WTC11 (cell line): ENCODE results near the gene PPP1R14D. TPM values are rescaled to one million over a fixed set of nuclear protein-coding genes. Genes with fewer than 3 reads are reported as not detected.

ENCODE experiments used
- ATAC-seq: fragments of 200-7000 bp; cut with Tn5 transposase; 2 replicates; pipeline ENCODE4 v1.10.0; 2021; ENCODE audit warnings: mild to moderate bottlenecking, moderate library complexity
- CTCF ChIA-PET: fragments of 300-600 bp; sonication (Branson Sonifier 250); formaldehyde crosslinking; loops from one replicate; lab custom pipeline; 2021; ENCODE audit warnings: antibody characterized with exemption; lab: Charles Lee
- POLR2A ChIA-PET: fragments of 350-600 bp; sonication (Branson Sonifier 250); formaldehyde crosslinking; loops from one replicate; lab custom pipeline; 2021; ENCODE audit warnings: antibody characterized with exemption; lab: Charles Lee
- DNase-seq: peaks from one replicate; pipeline ENCODE4 v3.0.0; 2021; ENCODE audit warnings: low spot score
- H3K27ac Mint-ChIP-seq: 2 replicates; pipeline ENCODE4 v1.8.0; 2021; ENCODE audit warnings: mixed read lengths
- H3K27me3 Mint-ChIP-seq: 2 replicates; pipeline ENCODE4 v1.8.0; 2021; ENCODE audit warnings: low read depth, mild to moderate bottlenecking, moderate library complexity, mixed read lengths
- H3K36me3 Mint-ChIP-seq: 2 replicates; pipeline ENCODE4 v1.8.0; 2021; ENCODE audit warnings: mixed read lengths
- H3K4me1 Mint-ChIP-seq: 2 replicates; pipeline ENCODE4 v1.8.0; 2022; ENCODE audit warnings: mixed read lengths
- H3K4me3 Mint-ChIP-seq: 2 replicates; pipeline ENCODE4 v1.8.0; 2021; ENCODE audit warnings: mild to moderate bottlenecking, moderate library complexity, mixed read lengths
- H3K9me3 Mint-ChIP-seq: 2 replicates; pipeline ENCODE4 v1.8.0; 2021; ENCODE audit warnings: mixed read lengths
- NFYB ChIP-seq: sonication (generic); formaldehyde crosslinking; conservative IDR thresholded peaks from 2 replicates; pipeline ENCODE4 v1.8.0; 2022; ENCODE audit warnings: low read depth, missing genetic modification reagents
- NR1H2 ChIP-seq: sonication (generic); formaldehyde crosslinking; IDR thresholded peaks from 2 replicates; pipeline ENCODE4 v1.9.0; 2021; ENCODE audit warnings: mild to moderate bottlenecking, moderate library complexity, missing genetic modification reagents
- SMAD4 ChIP-seq: sonication (generic); formaldehyde crosslinking; IDR thresholded peaks from 2 replicates; pipeline ENCODE4 v1.8.0; 2022; ENCODE audit warnings: mild to moderate bottlenecking, missing genetic modification reagents
- ZNF416 ChIP-seq: fragments of 250-450 bp; sonication (Bioruptor Pico); IDR thresholded peaks from 2 replicates; pipeline ENCODE4 v1.9.0; 2021; ENCODE audit warnings: mild to moderate bottlenecking, inconsistent platforms
- total RNA-seq: library from RNA; stranded (reverse); gene quantifications from 3 replicates; pipeline ENCODE4 v1.2.3, GENCODE V29; 2021
- TF ChIP-seq, protein P1 (sequence below): sonication (generic); formaldehyde crosslinking; IDR thresholded peaks from 2 replicates; pipeline ENCODE4 v1.8.0; 2023; ENCODE audit warnings: missing genetic modification reagents, mild to moderate bottlenecking, borderline replicate concordance
- TF ChIP-seq, protein P2 (sequence below): fragments of 250-450 bp; sonication (Bioruptor Pico); IDR thresholded peaks from 2 replicates; pipeline ENCODE4 v1.9.0; 2021; ENCODE audit warnings: mild to moderate bottlenecking
- TF ChIP-seq, protein P3 (sequence below): sonication (generic); formaldehyde crosslinking; IDR thresholded peaks from 2 replicates; pipeline ENCODE4 v1.8.1; 2022; ENCODE audit warnings: missing genetic modification reagents, borderline replicate concordance
- TF ChIP-seq, protein P4 (sequence below): sonication (generic); formaldehyde crosslinking; IDR thresholded peaks from 2 replicates; pipeline ENCODE4 v1.8.1; 2022; ENCODE audit warnings: mild to moderate bottlenecking, missing genetic modification reagents, moderate library complexity, borderline replicate concordance
- TF ChIP-seq, protein P5 (sequence below): sonication (generic); formaldehyde crosslinking; IDR thresholded peaks from 2 replicates; pipeline ENCODE4 v1.8.0; 2023; ENCODE audit warnings: mild to moderate bottlenecking, missing genetic modification reagents
- TF ChIP-seq, protein P6 (sequence below): sonication (generic); formaldehyde crosslinking; IDR thresholded peaks from 2 replicates; pipeline ENCODE4 v1.8.0; 2022; ENCODE audit warnings: mild to moderate bottlenecking, missing genetic modification reagents
- TF ChIP-seq, protein P7 (sequence below): sonication (generic); formaldehyde crosslinking; IDR thresholded peaks from 2 replicates; pipeline ENCODE4 v1.8.0; 2022; ENCODE audit warnings: missing genetic modification reagents

PPP1R14D gene
- total RNA-seq, 1 experiment from 2014 or later, result not detected

DNA sequence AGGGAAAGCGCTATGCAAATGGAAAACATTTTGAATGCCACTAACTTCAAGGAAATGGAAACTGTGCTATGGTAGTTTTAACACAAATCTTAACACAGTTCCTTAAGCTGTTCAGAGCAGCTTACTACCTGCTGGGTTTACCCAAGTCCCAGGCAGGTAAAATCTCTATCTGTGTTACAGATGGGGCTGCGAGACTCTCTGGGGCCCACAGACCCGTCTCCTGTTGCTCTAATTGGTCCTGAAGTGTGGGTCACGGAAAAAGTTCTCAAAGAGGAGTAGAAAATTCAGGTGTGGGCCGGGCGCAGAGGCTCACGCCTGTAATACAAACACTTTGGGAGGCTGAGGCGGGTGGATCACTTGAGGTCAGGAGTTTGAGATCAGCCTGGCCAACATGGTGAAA, 38.5 kb downstream of the PPP1R14D start (continued):
- TF ChIP-seq, protein P1, sequence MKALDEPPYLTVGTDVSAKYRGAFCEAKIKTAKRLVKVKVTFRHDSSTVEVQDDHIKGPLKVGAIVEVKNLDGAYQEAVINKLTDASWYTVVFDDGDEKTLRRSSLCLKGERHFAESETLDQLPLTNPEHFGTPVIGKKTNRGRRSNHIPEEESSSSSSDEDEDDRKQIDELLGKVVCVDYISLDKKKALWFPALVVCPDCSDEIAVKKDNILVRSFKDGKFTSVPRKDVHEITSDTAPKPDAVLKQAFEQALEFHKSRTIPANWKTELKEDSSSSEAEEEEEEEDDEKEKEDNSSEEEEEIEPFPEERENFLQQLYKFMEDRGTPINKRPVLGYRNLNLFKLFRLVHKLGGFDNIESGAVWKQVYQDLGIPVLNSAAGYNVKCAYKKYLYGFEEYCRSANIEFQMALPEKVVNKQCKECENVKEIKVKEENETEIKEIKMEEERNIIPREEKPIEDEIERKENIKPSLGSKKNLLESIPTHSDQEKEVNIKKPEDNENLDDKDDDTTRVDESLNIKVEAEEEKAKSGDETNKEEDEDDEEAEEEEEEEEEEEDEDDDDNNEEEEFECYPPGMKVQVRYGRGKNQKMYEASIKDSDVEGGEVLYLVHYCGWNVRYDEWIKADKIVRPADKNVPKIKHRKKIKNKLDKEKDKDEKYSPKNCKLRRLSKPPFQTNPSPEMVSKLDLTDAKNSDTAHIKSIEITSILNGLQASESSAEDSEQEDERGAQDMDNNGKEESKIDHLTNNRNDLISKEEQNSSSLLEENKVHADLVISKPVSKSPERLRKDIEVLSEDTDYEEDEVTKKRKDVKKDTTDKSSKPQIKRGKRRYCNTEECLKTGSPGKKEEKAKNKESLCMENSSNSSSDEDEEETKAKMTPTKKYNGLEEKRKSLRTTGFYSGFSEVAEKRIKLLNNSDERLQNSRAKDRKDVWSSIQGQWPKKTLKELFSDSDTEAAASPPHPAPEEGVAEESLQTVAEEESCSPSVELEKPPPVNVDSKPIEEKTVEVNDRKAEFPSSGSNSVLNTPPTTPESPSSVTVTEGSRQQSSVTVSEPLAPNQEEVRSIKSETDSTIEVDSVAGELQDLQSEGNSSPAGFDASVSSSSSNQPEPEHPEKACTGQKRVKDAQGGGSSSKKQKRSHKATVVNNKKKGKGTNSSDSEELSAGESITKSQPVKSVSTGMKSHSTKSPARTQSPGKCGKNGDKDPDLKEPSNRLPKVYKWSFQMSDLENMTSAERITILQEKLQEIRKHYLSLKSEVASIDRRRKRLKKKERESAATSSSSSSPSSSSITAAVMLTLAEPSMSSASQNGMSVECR, result no peak
- TF ChIP-seq, protein P2, sequence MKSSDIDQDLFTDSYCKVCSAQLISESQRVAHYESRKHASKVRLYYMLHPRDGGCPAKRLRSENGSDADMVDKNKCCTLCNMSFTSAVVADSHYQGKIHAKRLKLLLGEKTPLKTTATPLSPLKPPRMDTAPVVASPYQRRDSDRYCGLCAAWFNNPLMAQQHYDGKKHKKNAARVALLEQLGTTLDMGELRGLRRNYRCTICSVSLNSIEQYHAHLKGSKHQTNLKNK (CRISPR knock-in tag), result no peak
- TF ChIP-seq, protein P3, sequence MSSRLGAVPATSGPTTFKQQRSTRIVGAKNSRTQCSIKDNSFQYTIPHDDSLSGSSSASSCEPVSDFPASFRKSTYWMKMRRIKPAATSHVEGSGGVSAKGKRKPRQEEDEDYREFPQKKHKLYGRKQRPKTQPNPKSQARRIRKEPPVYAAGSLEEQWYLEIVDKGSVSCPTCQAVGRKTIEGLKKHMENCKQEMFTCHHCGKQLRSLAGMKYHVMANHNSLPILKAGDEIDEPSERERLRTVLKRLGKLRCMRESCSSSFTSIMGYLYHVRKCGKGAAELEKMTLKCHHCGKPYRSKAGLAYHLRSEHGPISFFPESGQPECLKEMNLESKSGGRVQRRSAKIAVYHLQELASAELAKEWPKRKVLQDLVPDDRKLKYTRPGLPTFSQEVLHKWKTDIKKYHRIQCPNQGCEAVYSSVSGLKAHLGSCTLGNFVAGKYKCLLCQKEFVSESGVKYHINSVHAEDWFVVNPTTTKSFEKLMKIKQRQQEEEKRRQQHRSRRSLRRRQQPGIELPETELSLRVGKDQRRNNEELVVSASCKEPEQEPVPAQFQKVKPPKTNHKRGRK (CRISPR knock-in tag), result no peak
- TF ChIP-seq, protein P4, sequence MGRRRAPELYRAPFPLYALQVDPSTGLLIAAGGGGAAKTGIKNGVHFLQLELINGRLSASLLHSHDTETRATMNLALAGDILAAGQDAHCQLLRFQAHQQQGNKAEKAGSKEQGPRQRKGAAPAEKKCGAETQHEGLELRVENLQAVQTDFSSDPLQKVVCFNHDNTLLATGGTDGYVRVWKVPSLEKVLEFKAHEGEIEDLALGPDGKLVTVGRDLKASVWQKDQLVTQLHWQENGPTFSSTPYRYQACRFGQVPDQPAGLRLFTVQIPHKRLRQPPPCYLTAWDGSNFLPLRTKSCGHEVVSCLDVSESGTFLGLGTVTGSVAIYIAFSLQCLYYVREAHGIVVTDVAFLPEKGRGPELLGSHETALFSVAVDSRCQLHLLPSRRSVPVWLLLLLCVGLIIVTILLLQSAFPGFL (CRISPR knock-in tag), result no peak
- TF ChIP-seq, protein P5, sequence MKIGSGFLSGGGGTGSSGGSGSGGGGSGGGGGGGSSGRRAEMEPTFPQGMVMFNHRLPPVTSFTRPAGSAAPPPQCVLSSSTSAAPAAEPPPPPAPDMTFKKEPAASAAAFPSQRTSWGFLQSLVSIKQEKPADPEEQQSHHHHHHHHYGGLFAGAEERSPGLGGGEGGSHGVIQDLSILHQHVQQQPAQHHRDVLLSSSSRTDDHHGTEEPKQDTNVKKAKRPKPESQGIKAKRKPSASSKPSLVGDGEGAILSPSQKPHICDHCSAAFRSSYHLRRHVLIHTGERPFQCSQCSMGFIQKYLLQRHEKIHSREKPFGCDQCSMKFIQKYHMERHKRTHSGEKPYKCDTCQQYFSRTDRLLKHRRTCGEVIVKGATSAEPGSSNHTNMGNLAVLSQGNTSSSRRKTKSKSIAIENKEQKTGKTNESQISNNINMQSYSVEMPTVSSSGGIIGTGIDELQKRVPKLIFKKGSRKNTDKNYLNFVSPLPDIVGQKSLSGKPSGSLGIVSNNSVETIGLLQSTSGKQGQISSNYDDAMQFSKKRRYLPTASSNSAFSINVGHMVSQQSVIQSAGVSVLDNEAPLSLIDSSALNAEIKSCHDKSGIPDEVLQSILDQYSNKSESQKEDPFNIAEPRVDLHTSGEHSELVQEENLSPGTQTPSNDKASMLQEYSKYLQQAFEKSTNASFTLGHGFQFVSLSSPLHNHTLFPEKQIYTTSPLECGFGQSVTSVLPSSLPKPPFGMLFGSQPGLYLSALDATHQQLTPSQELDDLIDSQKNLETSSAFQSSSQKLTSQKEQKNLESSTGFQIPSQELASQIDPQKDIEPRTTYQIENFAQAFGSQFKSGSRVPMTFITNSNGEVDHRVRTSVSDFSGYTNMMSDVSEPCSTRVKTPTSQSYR (CRISPR knock-in tag), result no peak

DNA sequence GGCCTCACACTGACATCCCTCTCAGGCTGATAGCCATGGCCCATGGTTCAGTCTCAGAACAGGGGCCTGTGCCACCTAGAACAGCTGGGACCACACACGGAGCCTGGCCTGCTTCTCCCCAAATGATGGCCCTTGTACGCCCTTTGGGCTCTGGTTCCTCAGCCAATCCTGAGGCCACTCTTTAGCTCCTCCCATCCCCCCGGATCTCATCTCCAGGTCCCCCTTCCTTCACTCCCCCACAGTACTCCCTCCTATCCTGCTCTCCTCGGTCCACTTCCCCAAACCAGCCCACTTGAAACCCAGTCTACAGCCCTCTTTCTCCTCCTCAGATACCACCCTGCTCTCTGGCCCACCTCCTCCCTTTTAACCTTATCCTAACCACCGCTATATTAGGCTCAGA, 39.4 kb downstream of the PPP1R14D start:
- Mint-ChIP-seq H3K9me3 (no peaks in the 10 kb centered on the region), H3K4me3 (no peak overlapping the region), H3K36me3 (peaks cover 10% of the 10 kb centered on the region)
- CTCF ChIA-PET, result interaction anchor here (0.6 to 2.2 kb wide), 9 partner anchors 11 to 200 kb away, joined by 3 to 9 read pairs (median 4); partner anchors contain the start of gene VPS18
- ATAC-seq (no peak), DNase-seq (no peak)
- POLR2A ChIA-PET, result interaction anchor here (0.6 kb wide), 1 partner anchor 65 kb away, joined by 3 read pairs; no protein-coding TSS in a partner anchor
- TF ChIP-seq NR1H2 (CRISPR knock-in tag) (no peak), ZNF416 (no peak), SMAD4 (CRISPR knock-in tag) (no peak)
- TF ChIP-seq, all 79 proteins: peak for 0
- Mint-ChIP-seq H3K4me1 (peaks cover 58% of the 10 kb centered on the region), H3K27me3 (no peaks in the 10 kb centered on the region), H3K27ac (peak overlapping the region; percentile 17; the same call in 1 of the 2 replicates)

DNA sequence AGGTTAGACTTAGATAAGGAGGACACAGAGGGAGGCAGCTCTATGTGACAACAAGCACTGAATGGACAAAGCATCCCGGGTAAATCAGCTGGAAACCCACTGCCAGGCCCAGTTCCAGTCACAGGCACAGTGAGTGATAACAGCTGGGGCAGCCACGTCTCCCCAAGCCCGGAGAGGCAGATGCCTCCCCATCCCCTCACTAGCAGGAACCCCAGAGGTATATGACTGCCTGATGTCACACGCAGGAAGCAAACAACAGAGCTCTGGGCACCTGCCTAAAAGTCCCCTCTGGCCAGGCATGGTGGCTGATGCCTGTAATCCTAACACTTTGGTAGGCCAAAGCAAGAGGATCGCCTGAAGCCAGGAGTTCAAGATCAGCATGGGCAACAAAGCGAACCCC, 40.5 kb downstream of the PPP1R14D start:
- H3K4me3 Mint-ChIP-seq, result peak overlapping the region; percentile 25; the same call in 1 of the 2 replicates
- ATAC-seq, result peak; percentile 18
- no peak for TF ChIP-seq NFYB (CRISPR knock-in tag)
- TF ChIP-seq, protein P6, sequence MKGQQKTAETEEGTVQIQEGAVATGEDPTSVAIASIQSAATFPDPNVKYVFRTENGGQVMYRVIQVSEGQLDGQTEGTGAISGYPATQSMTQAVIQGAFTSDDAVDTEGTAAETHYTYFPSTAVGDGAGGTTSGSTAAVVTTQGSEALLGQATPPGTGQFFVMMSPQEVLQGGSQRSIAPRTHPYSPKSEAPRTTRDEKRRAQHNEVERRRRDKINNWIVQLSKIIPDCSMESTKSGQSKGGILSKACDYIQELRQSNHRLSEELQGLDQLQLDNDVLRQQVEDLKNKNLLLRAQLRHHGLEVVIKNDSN (CRISPR knock-in tag), result no peak
- TF ChIP-seq, protein P1, result no peak
- TF ChIP-seq, protein P7, sequence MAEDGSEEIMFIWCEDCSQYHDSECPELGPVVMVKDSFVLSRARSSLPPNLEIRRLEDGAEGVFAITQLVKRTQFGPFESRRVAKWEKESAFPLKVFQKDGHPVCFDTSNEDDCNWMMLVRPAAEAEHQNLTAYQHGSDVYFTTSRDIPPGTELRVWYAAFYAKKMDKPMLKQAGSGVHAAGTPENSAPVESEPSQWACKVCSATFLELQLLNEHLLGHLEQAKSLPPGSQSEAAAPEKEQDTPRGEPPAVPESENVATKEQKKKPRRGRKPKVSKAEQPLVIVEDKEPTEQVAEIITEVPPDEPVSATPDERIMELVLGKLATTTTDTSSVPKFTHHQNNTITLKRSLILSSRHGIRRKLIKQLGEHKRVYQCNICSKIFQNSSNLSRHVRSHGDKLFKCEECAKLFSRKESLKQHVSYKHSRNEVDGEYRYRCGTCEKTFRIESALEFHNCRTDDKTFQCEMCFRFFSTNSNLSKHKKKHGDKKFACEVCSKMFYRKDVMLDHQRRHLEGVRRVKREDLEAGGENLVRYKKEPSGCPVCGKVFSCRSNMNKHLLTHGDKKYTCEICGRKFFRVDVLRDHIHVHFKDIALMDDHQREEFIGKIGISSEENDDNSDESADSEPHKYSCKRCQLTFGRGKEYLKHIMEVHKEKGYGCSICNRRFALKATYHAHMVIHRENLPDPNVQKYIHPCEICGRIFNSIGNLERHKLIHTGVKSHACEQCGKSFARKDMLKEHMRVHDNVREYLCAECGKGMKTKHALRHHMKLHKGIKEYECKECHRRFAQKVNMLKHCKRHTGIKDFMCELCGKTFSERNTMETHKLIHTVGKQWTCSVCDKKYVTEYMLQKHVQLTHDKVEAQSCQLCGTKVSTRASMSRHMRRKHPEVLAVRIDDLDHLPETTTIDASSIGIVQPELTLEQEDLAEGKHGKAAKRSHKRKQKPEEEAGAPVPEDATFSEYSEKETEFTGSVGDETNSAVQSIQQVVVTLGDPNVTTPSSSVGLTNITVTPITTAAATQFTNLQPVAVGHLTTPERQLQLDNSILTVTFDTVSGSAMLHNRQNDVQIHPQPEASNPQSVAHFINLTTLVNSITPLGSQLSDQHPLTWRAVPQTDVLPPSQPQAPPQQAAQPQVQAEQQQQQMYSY (CRISPR knock-in tag), result no peak

More for the DNA sequence above, 40.5 kb downstream of the PPP1R14D start:
- ChIA-PET CTCF (interaction anchor here (0.6 to 4.0 kb wide), 15 partner anchors 9 to 193 kb away, joined by 3 to 65 read pairs (median 4); partner anchors contain the start of genes SPINT1 and VPS18), POLR2A (interaction anchor here (0.7 to 1.6 kb wide), 6 partner anchors 9 to 342 kb away, joined by 3 to 7 read pairs (median 3); partner anchors contain the start of gene SPINT1)
- DNase-seq, result no peak
- H3K27me3 Mint-ChIP-seq, result no peaks in the 10 kb centered on the region
- peaks cover 54% of the 10 kb centered on the region for H3K4me1 Mint-ChIP-seq
- H3K9me3 Mint-ChIP-seq, result no peaks in the 10 kb centered on the region
- H3K36me3 Mint-ChIP-seq, result peaks cover 6% of the 10 kb centered on the region; the same call in 1 of the 2 replicates
- H3K27ac Mint-ChIP-seq, result peak overlapping the region; percentile 95
